ENCODE results near the gene DNMBP.
A peak's percentile ranks its signal among the peaks of the same experiment; 100 is the strongest.
"Not testable (repeated sequence)": the region's sequence is repeated elsewhere in the genome, so short reads cannot be mapped to it uniquely, and the experiment has no call there.

The DNMBP gene

DNA sequence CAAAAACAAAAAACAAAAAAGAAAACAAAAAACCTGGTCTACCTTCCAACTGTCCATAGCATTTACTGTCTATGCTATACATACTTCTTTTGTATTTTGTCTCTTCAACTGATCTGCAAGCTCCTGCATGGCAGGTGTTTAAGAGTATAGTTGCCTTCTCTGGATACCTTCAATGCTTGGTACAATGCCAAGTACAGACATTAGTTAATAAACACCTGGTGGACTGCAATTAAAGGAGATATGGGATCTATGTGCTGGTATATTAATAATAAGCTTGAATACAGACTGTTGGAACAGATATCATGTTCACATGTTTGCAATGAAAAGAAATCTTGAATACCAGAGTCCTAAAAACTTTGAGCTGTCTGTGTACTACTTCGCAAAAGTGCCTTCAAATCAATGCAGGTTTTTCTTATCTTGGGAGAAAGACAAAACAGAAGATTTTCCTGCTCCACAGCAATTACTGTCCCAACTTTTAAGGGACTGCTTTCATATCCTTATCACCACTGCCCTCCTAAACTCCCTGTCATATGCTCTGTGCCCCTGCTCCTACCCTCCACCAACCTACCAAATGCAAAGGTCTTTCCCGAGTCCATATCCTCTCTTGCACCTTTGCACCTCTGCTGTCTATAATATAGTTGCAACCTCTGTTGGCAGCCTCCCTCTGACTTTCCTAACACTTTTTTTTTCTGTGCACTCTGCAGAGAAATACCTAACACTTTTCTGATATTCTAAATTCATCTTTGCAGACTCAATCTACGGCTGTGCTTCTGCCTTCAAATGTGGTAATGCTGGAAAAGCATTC lies 85.1 kb downstream of the DNMBP start:
- Mint-ChIP-seq H3K27ac (peak overlapping the region; percentile 2 to 57), H3K9me3 (no peaks in the 10 kb centered on the region), H3K4me3 (no peak overlapping the region), H3K4me1 (peaks cover 19% of the 10 kb centered on the region), H3K27me3 (no peaks in the 10 kb centered on the region)
- DNase-seq, result no peak
- no peak for ATAC-seq

DNA sequence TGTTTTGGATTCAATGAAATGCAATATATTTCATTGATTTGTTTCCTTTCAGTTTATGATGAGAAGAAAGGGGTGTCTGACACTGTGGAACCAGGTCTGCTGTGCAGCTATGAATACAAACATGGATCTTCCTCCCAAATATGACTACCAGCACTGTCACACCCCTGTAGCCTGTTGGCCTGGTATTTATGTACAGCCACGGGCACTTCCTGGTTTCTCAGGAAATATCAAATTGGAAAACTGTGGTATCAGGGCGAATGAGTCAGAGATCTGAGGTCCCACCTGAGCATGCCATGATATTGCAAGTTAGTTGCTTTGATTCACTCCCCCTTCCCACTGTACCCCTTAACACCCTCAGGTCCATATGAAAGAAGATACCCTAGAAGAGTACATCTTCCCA lies 87.8 kb downstream of the DNMBP start:
- H3K27ac Mint-ChIP-seq, result no peak overlapping the region
- H3K27me3 Mint-ChIP-seq, result no peaks in the 10 kb centered on the region

DNA sequence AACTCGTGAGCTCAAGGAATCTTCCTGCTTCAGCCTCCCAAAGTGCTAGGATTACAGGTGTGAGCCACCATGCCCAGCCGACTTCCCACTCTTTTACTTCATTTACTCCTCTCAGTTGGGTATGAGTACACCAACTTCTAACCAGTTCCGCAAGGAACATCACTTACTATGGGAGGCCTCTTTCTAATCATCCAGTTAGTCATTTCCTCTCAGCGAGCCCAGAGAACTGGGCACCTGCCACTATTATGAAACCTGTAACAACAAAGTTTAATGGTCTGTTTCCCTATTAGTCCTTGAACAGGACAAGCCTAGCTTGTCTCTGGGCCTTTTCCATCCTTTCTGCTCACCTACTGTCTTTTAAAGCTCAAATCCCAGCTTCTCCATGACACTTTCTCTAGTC lies 88.8 kb downstream of the DNMBP start:
- DNase-seq (no peak), ATAC-seq (no peak)
- no peaks in the 10 kb centered on the region for H3K9me3 Mint-ChIP-seq
- peak overlapping the region; percentile 55 to 57 for H3K27ac Mint-ChIP-seq
- no peaks in the 10 kb centered on the region for H3K27me3 Mint-ChIP-seq
- H3K4me3 Mint-ChIP-seq, result no peak overlapping the region
- H3K4me1 Mint-ChIP-seq, result peaks cover 5% of the 10 kb centered on the region

More for the DNA sequence above, 87.8 kb downstream of the DNMBP start:
- H3K4me3 Mint-ChIP-seq, result no peak overlapping the region
- H3K4me1 Mint-ChIP-seq, result peaks cover 8% of the 10 kb centered on the region
- DNase-seq (no peak), ATAC-seq (no peak)
- H3K9me3 Mint-ChIP-seq, result no peaks in the 10 kb centered on the region

DNA sequence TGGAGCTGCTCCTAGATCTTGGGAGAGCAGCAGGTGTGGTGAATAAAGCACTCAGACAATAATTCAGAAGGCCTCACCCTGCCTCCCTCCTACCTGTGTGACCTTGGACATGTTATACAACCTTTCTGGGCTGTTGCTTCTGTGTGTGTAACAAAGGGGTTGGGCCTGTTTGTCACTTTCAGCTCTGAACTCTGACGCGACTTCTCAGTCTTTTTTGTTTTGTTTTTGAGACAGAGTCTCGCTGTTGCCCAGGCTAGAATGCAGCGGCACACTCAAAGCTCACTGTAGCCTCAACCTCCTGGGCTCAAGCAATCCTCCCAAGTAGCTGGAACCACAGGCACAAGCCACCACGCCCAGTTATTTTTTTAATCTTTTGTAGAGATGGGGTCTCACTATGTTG lies 89.3 kb downstream of the DNMBP start:
- H3K4me1 Mint-ChIP-seq, result peaks cover 5% of the 10 kb centered on the region
- ATAC-seq, result no peak
- no peak for DNase-seq
- no peaks in the 10 kb centered on the region for H3K27me3 Mint-ChIP-seq
- no peaks in the 10 kb centered on the region for H3K9me3 Mint-ChIP-seq
- peak overlapping the region in 1 of 2 donors; percentile 57 for H3K27ac Mint-ChIP-seq
- H3K4me3 Mint-ChIP-seq, result no peak overlapping the region

DNA sequence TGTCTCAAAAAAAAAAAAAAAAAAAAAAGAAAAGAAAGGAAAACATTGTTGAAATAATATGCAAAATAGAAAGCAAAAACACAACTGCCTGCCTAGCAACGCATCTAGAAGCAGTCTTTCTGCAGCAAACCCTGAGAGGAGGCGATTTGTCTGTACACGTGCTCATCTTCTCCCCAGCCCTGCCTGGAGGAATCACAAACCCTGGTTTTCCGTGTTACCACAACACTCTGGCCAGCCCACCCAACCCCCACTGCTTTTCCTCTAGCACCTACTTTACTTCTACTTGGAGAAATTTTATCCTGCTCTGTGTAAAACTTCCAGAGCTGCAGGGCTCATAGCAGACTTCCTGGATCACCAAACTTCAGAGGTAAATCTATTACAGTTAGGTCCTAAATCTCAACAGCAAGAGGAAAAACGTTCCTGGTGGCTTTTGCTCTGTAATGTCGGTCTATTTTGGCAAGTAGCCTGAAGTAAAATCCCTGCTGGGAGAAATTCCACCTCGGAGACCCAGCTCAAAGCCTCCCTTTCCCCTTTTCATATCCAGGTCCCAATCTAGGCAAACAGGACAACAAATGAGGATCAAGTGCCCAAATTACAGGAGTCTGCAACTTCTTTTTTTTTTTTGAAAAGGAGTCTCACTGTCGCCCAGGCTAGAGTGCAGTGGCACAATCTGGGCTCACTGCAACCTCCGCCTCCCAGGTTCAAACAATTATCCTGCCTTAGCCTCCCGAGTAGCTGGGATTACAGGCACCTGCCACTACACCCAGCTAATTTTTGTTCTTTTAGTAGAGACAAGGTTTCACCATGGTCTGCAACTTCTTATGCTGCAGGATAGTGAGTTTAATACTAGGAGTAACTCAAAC lies 91.6 kb downstream of the DNMBP start:
- DNase-seq (no peak), ATAC-seq (no peak)
- H3K27me3 Mint-ChIP-seq, result no peaks in the 10 kb centered on the region
- peaks cover 5% of the 10 kb centered on the region for H3K4me1 Mint-ChIP-seq
- H3K9me3 Mint-ChIP-seq, result no peaks in the 10 kb centered on the region
- no peak overlapping the region for H3K4me3 Mint-ChIP-seq
- peak overlapping the region in 1 of 2 donors; percentile 61 for H3K27ac Mint-ChIP-seq

DNA sequence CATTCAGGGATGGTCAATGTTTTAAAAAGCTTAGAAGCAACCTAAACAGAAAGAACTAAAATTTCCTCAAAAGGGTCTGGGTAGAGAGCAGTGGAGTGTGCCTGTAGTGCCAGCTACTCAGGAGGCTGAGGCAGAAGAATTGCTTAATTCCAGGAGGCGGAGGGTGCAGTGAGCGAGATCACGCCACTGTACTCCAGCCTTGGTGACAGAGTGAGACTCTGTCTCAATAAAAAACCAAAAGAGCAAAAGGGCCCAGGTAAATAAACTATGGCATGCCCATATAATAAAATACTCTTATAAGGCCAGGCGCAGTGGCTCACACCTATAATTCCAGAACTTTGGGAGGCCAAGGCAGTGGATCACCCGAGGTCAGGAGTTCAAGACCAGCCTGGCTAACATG lies 93.0 kb downstream of the DNMBP start:
- Mint-ChIP-seq H3K27ac (no peak overlapping the region), H3K9me3 (no peaks in the 10 kb centered on the region), H3K27me3 (no peaks in the 10 kb centered on the region), H3K4me1 (peaks cover under 1% of the 10 kb centered on the region), H3K4me3 (no peak overlapping the region)
- ATAC-seq (no peak), DNase-seq (no peak)

DNA sequence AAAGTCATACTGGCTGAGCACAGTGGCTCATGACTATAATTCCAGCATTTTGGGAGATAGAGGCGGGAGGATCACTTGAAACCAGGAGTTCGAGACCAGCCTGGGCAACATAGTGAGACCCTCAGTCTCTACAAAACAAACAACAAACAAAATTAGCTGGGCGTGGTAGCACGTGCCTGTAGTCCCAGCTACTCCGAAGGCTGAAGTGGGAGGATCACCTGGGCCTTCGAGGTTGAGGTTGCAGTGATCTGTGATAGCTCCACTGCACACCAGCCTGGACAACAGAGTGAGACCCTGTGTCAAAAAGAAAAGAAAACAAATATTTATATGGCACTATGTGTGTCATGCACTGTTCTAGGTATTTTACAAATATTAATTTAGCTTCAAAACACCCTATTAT lies 94.3 kb downstream of the DNMBP start:
- no peak overlapping the region for H3K4me3 Mint-ChIP-seq
- no peaks in the 10 kb centered on the region for H3K4me1 Mint-ChIP-seq
- H3K27me3 Mint-ChIP-seq, result no peaks in the 10 kb centered on the region
- no peak for ATAC-seq
- DNase-seq, result no peak
- H3K9me3 Mint-ChIP-seq, result no peaks in the 10 kb centered on the region
- no peak overlapping the region for H3K27ac Mint-ChIP-seq

DNA sequence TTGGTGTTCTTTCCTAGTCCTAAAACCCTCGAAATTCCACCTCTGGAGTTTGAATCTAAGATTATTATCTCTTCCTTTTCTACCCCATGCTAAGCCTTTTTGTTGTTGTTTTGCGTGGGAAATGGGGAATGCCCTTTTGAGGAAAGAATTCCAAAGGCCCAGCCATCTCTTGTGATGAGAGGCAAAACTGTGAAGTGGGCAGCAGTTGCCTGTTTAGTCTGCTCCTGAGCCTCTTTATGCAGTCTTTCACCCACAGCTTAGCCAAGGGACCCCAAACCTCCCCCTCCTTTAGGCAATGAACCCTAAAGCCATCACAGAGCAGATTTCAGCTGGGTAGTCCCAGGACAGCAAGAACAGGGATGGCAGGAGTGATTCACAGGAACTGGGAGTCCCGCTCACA lies 95.5 kb downstream of the DNMBP start:
- ATAC-seq, result no peak

DNA sequence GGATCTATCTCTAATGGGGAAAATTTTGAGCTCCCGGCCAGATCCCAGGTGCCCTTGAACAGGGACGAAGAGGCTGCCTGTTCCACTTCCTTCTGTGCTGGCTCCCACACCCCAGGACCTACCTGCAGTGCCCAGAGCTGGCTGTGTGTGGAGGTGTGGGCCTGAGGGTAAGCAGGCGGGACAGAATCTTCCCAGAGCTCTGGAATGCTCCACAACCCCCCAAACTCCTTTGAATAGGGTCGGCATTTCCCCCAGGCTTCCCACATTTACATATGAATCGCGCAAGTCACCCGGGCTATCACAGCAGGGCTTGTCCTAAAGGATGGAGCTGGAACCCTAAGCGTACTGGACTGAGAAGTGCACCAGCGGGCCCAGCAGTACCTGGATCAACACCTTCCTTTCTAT lies 95.9 kb downstream of the DNMBP start:
- H3K4me3 Mint-ChIP-seq, result no peak overlapping the region
- H3K27me3 Mint-ChIP-seq, result no peaks in the 10 kb centered on the region
- no peak overlapping the region for H3K27ac Mint-ChIP-seq

More for the DNA sequence above, 95.5 kb downstream of the DNMBP start:
- Mint-ChIP-seq H3K27ac (no peak overlapping the region), H3K9me3 (no peaks in the 10 kb centered on the region), H3K4me1 (no peaks in the 10 kb centered on the region), H3K27me3 (no peaks in the 10 kb centered on the region), H3K4me3 (no peak overlapping the region)
- DNase-seq, result no peak

DNA sequence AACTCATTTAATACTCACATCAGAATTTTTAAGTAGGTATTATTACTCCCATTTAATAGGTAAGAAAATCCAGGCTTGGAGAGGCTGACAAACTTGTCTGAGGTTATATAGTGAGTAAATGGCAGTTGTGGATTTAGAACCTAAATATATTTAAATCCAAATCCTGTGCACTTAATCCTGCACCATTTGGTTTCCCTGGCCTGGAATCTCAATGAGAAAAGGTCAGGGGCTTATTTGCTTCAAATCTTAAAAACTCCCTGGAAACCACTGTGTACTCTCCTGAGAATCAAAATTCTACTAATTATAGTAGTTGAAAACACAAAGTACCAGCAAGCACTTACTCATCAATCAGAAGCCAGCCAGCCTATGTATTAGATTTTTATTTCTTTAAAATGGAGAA lies 97.7 kb downstream of the DNMBP start:
- Mint-ChIP-seq H3K27ac (no peak overlapping the region), H3K27me3 (no peaks in the 10 kb centered on the region), H3K4me1 (peaks cover 12% of the 10 kb centered on the region), H3K4me3 (no peak overlapping the region), H3K9me3 (no peaks in the 10 kb centered on the region)
- ATAC-seq (no peak), DNase-seq (no peak)

More for the DNA sequence above, 95.9 kb downstream of the DNMBP start:
- no peak for DNase-seq
- H3K9me3 Mint-ChIP-seq, result no peaks in the 10 kb centered on the region
- no peak for ATAC-seq
- peaks cover 3% of the 10 kb centered on the region for H3K4me1 Mint-ChIP-seq

DNA sequence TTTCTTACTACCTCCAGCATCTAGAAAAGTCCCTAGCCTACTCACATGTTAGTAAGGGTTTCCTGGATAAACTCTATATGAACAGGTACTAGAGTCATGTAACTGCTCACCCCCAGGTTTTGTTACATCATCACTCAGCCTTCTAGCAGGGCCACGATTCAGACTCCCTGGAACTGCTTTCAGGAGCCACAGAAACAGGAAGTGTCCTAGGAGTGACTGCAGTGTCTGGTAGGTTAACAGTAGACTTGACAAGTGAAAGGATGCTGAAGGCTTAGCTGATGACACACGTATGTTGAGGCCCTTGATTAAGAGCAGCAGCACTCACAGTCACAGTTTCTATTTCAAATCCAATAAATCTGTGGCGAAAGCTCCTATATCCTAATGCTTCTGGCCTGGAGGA lies 101.2 kb downstream of the DNMBP start:
- Mint-ChIP-seq H3K27me3 (no peaks in the 10 kb centered on the region), H3K9me3 (no peaks in the 10 kb centered on the region), H3K4me1 (peaks cover 12% of the 10 kb centered on the region), H3K4me3 (no peak overlapping the region), H3K27ac (no peak overlapping the region)
- DNase-seq, result peak in 1 of 2 donors; percentile 17
- ATAC-seq, result peak; percentile 89

DNA sequence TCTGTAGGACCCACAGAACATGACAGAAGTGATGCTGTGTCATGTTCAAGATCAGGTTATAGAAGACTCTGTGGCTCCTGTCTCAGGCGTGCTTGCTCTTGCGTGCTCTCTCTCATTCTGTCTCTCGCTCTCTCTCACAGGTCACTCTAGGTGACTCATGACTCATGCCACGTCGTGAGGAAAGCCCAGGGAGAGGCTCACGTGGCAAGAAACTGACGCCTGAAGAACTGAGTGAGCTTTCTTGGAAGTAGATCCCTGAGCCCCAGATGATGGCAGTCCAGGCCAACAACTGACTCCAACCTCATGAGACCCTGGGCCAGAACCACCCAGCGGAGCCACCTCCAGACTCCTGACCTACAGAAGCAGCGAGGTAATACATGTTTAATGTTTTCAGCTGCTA lies 103.3 kb downstream of the DNMBP start:
- H3K4me3 Mint-ChIP-seq, result no peak overlapping the region
- no peak for DNase-seq

DNA sequence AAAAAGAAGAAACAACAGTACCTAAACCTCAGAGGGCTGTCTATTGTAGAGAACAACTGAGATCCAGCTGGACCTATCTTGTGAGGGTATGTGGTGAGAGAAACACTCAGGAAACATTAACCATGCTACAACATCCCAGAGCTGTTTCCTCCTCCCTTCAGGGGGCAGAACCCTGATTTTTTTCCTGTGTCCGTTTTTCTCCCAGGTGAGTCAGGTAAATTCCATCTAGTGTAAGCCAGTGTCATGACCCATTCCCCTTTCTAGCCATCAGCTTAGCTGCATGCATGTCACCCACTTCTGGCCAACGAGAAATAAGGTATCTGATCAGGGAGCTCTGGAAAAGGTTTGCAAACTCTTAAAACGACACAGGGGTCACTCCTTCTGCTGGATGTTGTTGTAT lies 103.8 kb downstream of the DNMBP start:
- peaks cover 12% of the 10 kb centered on the region for H3K4me1 Mint-ChIP-seq

More for the DNA sequence above, 103.3 kb downstream of the DNMBP start:
- Mint-ChIP-seq H3K9me3 (no peaks in the 10 kb centered on the region), H3K27me3 (no peaks in the 10 kb centered on the region), H3K27ac (no peak overlapping the region), H3K4me1 (peaks cover 12% of the 10 kb centered on the region)
- no peak for ATAC-seq

DNA sequence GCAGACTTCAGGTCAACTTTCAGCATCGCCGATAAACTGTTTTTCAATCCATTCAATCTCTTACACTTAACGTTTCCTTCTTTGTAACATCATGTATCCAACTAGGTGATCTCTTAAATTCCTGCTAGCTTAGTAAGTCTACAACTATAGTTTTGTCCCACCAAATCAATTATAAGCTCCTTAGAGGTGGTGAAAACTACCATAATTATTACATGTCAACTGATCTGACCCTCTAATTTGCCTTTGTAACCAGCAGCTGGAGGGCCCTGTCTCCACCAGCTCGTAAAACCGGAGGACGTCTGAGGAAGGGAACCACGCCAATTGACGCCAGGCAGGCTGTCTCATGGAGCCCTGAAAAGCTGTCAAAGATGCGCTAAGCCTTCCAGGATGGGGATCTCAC lies 113.9 kb downstream of the DNMBP start:
- H3K27me3 Mint-ChIP-seq, result no peaks in the 10 kb centered on the region
- no peaks in the 10 kb centered on the region for H3K9me3 Mint-ChIP-seq
- DNase-seq (no peak), ATAC-seq (no peak)
- no peak overlapping the region for H3K4me3 Mint-ChIP-seq
- H3K4me1 Mint-ChIP-seq, result no peaks in the 10 kb centered on the region
- H3K27ac Mint-ChIP-seq, result no peak overlapping the region

More for the DNA sequence above, 103.8 kb downstream of the DNMBP start:
- DNase-seq (no peak), ATAC-seq (no peak)
- no peaks in the 10 kb centered on the region for H3K27me3 Mint-ChIP-seq
- H3K27ac Mint-ChIP-seq, result no peak overlapping the region
- no peak overlapping the region for H3K4me3 Mint-ChIP-seq
- H3K9me3 Mint-ChIP-seq, result no peaks in the 10 kb centered on the region

DNA sequence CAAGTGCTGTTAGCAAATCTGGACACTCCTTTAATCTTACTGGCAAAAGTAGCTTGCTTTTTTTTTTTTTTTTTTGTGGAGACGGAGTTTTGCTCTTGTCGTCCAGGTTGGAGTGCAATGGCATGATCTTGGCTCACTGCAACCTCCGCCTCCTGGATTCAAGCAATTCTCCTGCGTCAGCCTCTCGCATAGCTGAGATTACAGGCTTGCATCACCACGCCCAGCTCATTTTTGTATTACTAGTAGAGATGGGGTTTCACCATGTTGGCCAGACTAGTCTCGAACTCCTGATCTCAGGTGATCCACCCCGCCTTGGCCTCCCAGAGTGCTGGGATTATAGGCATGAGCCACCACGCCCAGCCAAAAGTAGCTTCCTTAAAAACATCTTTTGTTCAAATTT lies 114.7 kb downstream of the DNMBP start:
- H3K4me3 Mint-ChIP-seq, result not testable (repeated sequence)

DNA sequence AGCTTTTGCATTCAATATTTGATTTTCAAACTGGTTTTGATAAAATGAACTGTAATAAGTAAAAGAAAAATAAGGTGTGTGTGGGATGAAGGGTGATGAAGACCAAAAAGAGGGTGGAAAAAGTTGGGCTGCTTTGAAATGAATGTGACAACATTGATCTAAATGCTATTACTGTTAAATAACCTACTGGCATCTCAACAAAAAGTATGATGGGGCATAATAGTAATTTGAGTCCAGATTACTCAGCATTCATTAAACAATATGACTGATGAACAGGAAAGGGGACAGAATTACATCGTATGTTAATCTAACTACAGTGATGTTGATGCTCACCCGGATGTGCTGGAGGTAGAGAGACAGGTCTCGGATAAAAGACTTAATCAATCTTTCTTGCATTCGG lies 115.1 kb downstream of the DNMBP start:
- Mint-ChIP-seq H3K27me3 (no peaks in the 10 kb centered on the region), H3K4me1 (no peaks in the 10 kb centered on the region), H3K4me3 (no peak overlapping the region), H3K9me3 (no peaks in the 10 kb centered on the region), H3K27ac (no peak overlapping the region)
- ATAC-seq (no peak), DNase-seq (no peak)

More for the DNA sequence above, 114.7 kb downstream of the DNMBP start:
- ATAC-seq, H3K27me3 Mint-ChIP-seq, DNase-seq, H3K27ac Mint-ChIP-seq, H3K9me3 Mint-ChIP-seq, H3K4me1 Mint-ChIP-seq: not testable (repeated sequence)
